HG03565 (cell line): Measurements from ENCODE around the gene CDV3.

Experiments
- ATAC-seq: cut with Tn5 transposase; IDR thresholded peaks from one replicate; pipeline ENCODE4 v1.9.1; 2021; ENCODE audit warnings: mild to moderate bottlenecking, moderate library complexity; ENCODE audit not compliant: unreplicated experiment

The CDV3 gene

GRCh38 chr3:133568294-133569014 is 5.0 kb upstream of the CDV3 start:
- no peak for ATAC-seq

- ATAC-seq: no peak
Measured at GRCh38 chr3:133570139-133570936, 3.1 kb upstream of the CDV3 start.

GRCh38 chr3:133570937-133571320 is 2.6 kb upstream of the CDV3 start:
- ATAC-seq: no peak

- ATAC-seq: peak; percentile 23
Measured at GRCh38 chr3:133572158-133573053, 1.1 kb upstream of the CDV3 start.

- peak; percentile 53 for ATAC-seq
Measured at GRCh38 chr3:133573054-133573628, 345 bp upstream of the CDV3 start.

- peak; percentile 29 for ATAC-seq
Measured at GRCh38 chr3:133574260-133574881, 885 bp downstream of the CDV3 start.

- ATAC-seq: no peak
Measured at GRCh38 chr3:133575086-133575485, 1.6 kb downstream of the CDV3 start.

GRCh38 chr3:133576169-133576568 is 2.7 kb downstream of the CDV3 start:
- ATAC-seq: no peak

- ATAC-seq: no peak
Measured at GRCh38 chr3:133578548-133579191, 5.2 kb downstream of the CDV3 start.

GRCh38 chr3:133583396-133583795 is 9.9 kb downstream of the CDV3 start:
- ATAC-seq: no peak

GRCh38 chr3:133588035-133588434 is 14.5 kb downstream of the CDV3 start:
- no peak for ATAC-seq

- ATAC-seq: no peak
Measured at GRCh38 chr3:133588784-133589465, 15.4 kb downstream of the CDV3 start.

GRCh38 chr3:133589503-133589902 is 16.0 kb downstream of the CDV3 start:
- ATAC-seq: no peak

- no peak for ATAC-seq
Measured at GRCh38 chr3:133591271-133591742, 17.8 kb downstream of the CDV3 start.

- no peak for ATAC-seq
Measured at GRCh38 chr3:133592843-133593242, 19.4 kb downstream of the CDV3 start.

GRCh38 chr3:133593243-133593642 is 19.8 kb downstream of the CDV3 start:
- no peak for ATAC-seq

GRCh38 chr3:133595341-133595740 is 21.9 kb downstream of the CDV3 start:
- ATAC-seq: no peak

GRCh38 chr3:133598405-133598804 is 24.9 kb downstream of the CDV3 start:
- no peak for ATAC-seq

- no peak for ATAC-seq
Measured at GRCh38 chr3:133599280-133599679, 25.8 kb downstream of the CDV3 start.
